Measurements from ENCODE around the gene PLEKHM3.

PLEKHM3 gene

GRCh38 chr2:207951734-207952470 lies 73.4 kb downstream of the PLEKHM3 start:
- Histone ChIP-seq H3K36me3 (ENCODE audit: control insufficient read depth in 2 of 2, insufficient read depth in 1 of 2, low read length in 2 of 2) (no peaks in the 10 kb centered on the region), H3K4me3 (ENCODE audit: low read depth, low read length) (no peak overlapping the region), H3K4me1 (ENCODE audit: control insufficient read depth, insufficient read depth, low read length) (peaks cover 3% of the 10 kb centered on the region), H3K27ac (ENCODE audit: extremely low read depth, low read depth, low read length) (no peak overlapping the region), H3K9me3 (ENCODE audit: control insufficient read depth, insufficient read depth, low read depth, low read length) (no peaks in the 10 kb centered on the region)
- ChIA-PET CTCF (interaction anchor here (1.7 to 2.2 kb wide), 2 partner anchors 22 to 88 kb away, joined by 7 to 12 read pairs; no protein-coding TSS in a partner anchor), POLR2A (no interaction called here)
- TF ChIP-seq ZNF133 (tag by site-specific recombination; IDR thresholded peaks at IDR 0.05), result no peak
- no peak for TF ChIP-seq ZNF404 (tag by site-specific recombination; IDR thresholded peaks at IDR 0.05)
- no peak for TF ChIP-seq KLF16 (tag by site-specific recombination; IDR thresholded peaks at IDR 0.05)
- no peak for TF ChIP-seq ZNF555 (tag by site-specific recombination; conservative IDR thresholded peaks at IDR 0.05)
- no peak for TF ChIP-seq ZFP41 (tag by site-specific recombination; IDR thresholded peaks at IDR 0.05; ENCODE audit: borderline replicate concordance)
- no peak for TF ChIP-seq HOXA7 (CRISPR knock-in tag; IDR thresholded peaks at IDR 0.05; ENCODE audit: borderline replicate concordance)
- no peak for TF ChIP-seq ZNF266 (tag by site-specific recombination; IDR thresholded peaks at IDR 0.05; ENCODE audit: low read depth)
- TF ChIP-seq PRDM1 (tag by site-specific recombination; IDR thresholded peaks at IDR 0.05), result 0 out of 2 replicates have a peak, but pooled peaks have one; percentile 23
- no peak for TF ChIP-seq ZNF664 (tag by site-specific recombination; IDR thresholded peaks at IDR 0.05)

- peaks cover 3% of the 10 kb centered on the region for H3K4me1 ChIP-seq (ENCODE audit: control insufficient read depth, insufficient read depth, low read length)
- no peak overlapping the region for H3K4me3 ChIP-seq (ENCODE audit: low read depth, low read length)
- TF ChIP-seq HIC1 (tag by site-specific recombination; IDR thresholded peaks at IDR 0.05), result no peak
- no peak for TF ChIP-seq BCL11B (tag by site-specific recombination; IDR thresholded peaks at IDR 0.05; ENCODE audit: low read depth)
- TF ChIP-seq PRDM4 (tag by site-specific recombination; IDR thresholded peaks at IDR 0.05), result no peak
- TF ChIP-seq ZNF654 (tag by site-specific recombination; IDR thresholded peaks at IDR 0.05; ENCODE audit: low read depth), result no peak
- no peak for TF ChIP-seq ZNF416 (tag by site-specific recombination; IDR thresholded peaks at IDR 0.05)
- TF ChIP-seq KLF9 (tag by site-specific recombination; IDR thresholded peaks at IDR 0.05; ENCODE audit: low read depth), result no peak
- no peak for TF ChIP-seq WT1 (tag by site-specific recombination; IDR thresholded peaks at IDR 0.05)
- TF ChIP-seq OSR2 (tag by site-specific recombination; IDR thresholded peaks at IDR 0.05), result no peak
- TF ChIP-seq INSM2 (tag by site-specific recombination; IDR thresholded peaks at IDR 0.05), result no peak
- H3K36me3 ChIP-seq (ENCODE audit: control insufficient read depth in 2 of 2, insufficient read depth in 1 of 2, low read length in 2 of 2), result no peaks in the 10 kb centered on the region
- H3K27ac ChIP-seq (ENCODE audit: extremely low read depth, low read depth, low read length), result no peak overlapping the region
- POLR2A ChIA-PET, result no interaction called here
- CTCF ChIA-PET, result interaction anchor here (1.0 to 2.2 kb wide), 2 partner anchors 23 to 206 kb away, joined by 3 to 12 read pairs; no protein-coding TSS in a partner anchor
- H3K9me3 ChIP-seq (ENCODE audit: control insufficient read depth, insufficient read depth, low read depth, low read length), result no peaks in the 10 kb centered on the region
Measured at GRCh38 chr2:207950761-207951114, 74.6 kb downstream of the PLEKHM3 start.
